ENCODE data around the gene CD1E.
"Not testable (repeated sequence)": the region's sequence is repeated elsewhere in the genome, so short reads cannot be mapped to it uniquely, and the experiment has no call there.

The CD1E gene

GRCh38 chr1:158366783-158367182 lies 13.1 kb downstream of the CD1E start:
- no peak for DNase-seq

- DNase-seq, result no peak
These were observed 17.7 kb downstream of the CD1E start for GRCh38 chr1:158371188-158371953.

GRCh38 chr1:158374101-158374500 lies 20.4 kb downstream of the CD1E start:
- not testable (repeated sequence) for DNase-seq

- DNase-seq, result no peak
These were observed 21.2 kb downstream of the CD1E start for GRCh38 chr1:158374860-158375259.

GRCh38 chr1:158390331-158390730 lies 36.6 kb downstream of the CD1E start:
- no peak for DNase-seq

GRCh38 chr1:158391099-158391498 lies 37.4 kb downstream of the CD1E start:
- DNase-seq, result no peak

GRCh38 chr1:158393476-158393875 lies 39.8 kb downstream of the CD1E start:
- no peak for DNase-seq

- DNase-seq, result no peak
These were observed 43.0 kb downstream of the CD1E start for GRCh38 chr1:158396646-158397045.

- no peak for DNase-seq
These were observed 45.3 kb downstream of the CD1E start, which contains the start of gene OR10T2 for GRCh38 chr1:158398818-158399514. Gene OR10T2, minus strand, starts transcription at chr1:158399466. Its CDS starts 0 bp downstream, at chr1:158399466.

- no peak for DNase-seq
These were observed 47.2 kb downstream of the CD1E start for GRCh38 chr1:158400871-158401270.

- no peak for DNase-seq
These were observed 53.4 kb downstream of the CD1E start for GRCh38 chr1:158407092-158407491.
